IMR-90 (cell line): ENCODE results near the gene TIMM50. TPM values are rescaled to one million over a fixed set of nuclear protein-coding genes. Genes with fewer than 3 reads are reported as not detected.

ENCODE experiments used
- ATAC-seq: fragments of 200-7000 bp; cut with Tn5 transposase; 2 replicates; pipeline ENCODE4 v1.9.1; 2020; ENCODE audit warnings: low read depth, mild to moderate bottlenecking, moderate library complexity
- BruUV-seq: library from RNA; stranded (reverse); fragments of 400-500 nt; replicated peaks from 2 replicates; lab custom pipeline; 2021; lab: Mats Ljungman, UMichigan
- CTCF ChIA-PET: fragments of 300-600 bp; formaldehyde crosslinking; extraction: SDS; loops from one replicate; lab custom pipeline; 2021; ENCODE audit warnings: antibody characterized with exemption; lab: Yijun Ruan, JAX
- POLR2A ChIA-PET: fragments of 300-600 bp; sonication (Branson Sonifier 250); formaldehyde crosslinking; loops from one replicate; lab custom pipeline; 2022; ENCODE audit warnings: antibody characterized with exemption; ENCODE audit not compliant: unreplicated experiment; lab: Charles Lee
- DNase-seq: peaks from one replicate; pipeline ENCODE4 v3.0.0; 2013
- H2AFZ ChIP-seq: replicated peaks from 2 replicates; pipeline ENCODE3; 2013; ENCODE audit warnings: low read length, mild to moderate bottlenecking; ENCODE audit not compliant: poor library complexity
- H2AK5ac ChIP-seq: 2 replicates; pipeline ENCODE4 v1.6.1; 2013; ENCODE audit warnings: low read depth, low read length, inconsistent platforms
- H2AK9ac ChIP-seq: replicated peaks from 2 replicates; pipeline ENCODE3; 2013; ENCODE audit warnings: mild to moderate bottlenecking, low read depth, low read length, moderate library complexity; ENCODE audit not compliant: poor library complexity
- H2BK120ac ChIP-seq: 2 replicates; pipeline ENCODE4 v1.6.1; 2013; ENCODE audit warnings: low read depth, low read length, inconsistent platforms
- H2BK15ac ChIP-seq: 3 replicates; pipeline ENCODE4 v1.6.1; 2013; ENCODE audit warnings: low read depth, low read length, inconsistent platforms
- H2BK20ac ChIP-seq: 2 replicates; pipeline ENCODE4 v1.6.1; 2013; ENCODE audit warnings: low read depth, mild to moderate bottlenecking, inconsistent platforms, low read length, moderate library complexity
- H2BK5ac ChIP-seq: 2 replicates; pipeline ENCODE4 v1.6.1; 2013; ENCODE audit warnings: mild to moderate bottlenecking, low read depth, low read length, inconsistent platforms; ENCODE audit not compliant: poor library complexity, severe bottlenecking
- H3K14ac ChIP-seq: replicated peaks from 2 replicates; pipeline ENCODE4 v1.6.1; 2013; ENCODE audit warnings: low read depth, low read length, inconsistent platforms
- H3K18ac ChIP-seq: 2 replicates; pipeline ENCODE4 v1.6.1; 2013; ENCODE audit warnings: low read depth, low read length, control low read depth
- H3K23ac ChIP-seq: 2 replicates; pipeline ENCODE4 v1.6.1; 2013; ENCODE audit warnings: low read depth, low read length, inconsistent platforms
- H3K27ac ChIP-seq: 2 replicates; pipeline ENCODE4 v1.5.1; 2013; ENCODE audit warnings: mild to moderate bottlenecking, control low read depth, low read length; ENCODE audit not compliant: insufficient read depth
- H3K27me3 ChIP-seq: 2 replicates; pipeline ENCODE4 v1.6.1; 2013; ENCODE audit warnings: low read length; ENCODE audit not compliant: control insufficient read depth, insufficient read depth
- H3K36me3 ChIP-seq: 2 replicates; pipeline ENCODE4 v1.6.1; 2013; ENCODE audit warnings: low read length, mixed read lengths; ENCODE audit not compliant: control insufficient read depth, insufficient read depth
- H3K4ac ChIP-seq: 2 replicates; pipeline ENCODE4 v1.6.1; 2013; ENCODE audit warnings: low read depth, low read length, inconsistent platforms
- H3K4me1 ChIP-seq: 2 replicates; pipeline ENCODE4 v1.6.1; 2013; ENCODE audit warnings: low read length, mixed read lengths; ENCODE audit not compliant: control insufficient read depth, insufficient read depth
- H3K4me2 ChIP-seq: 2 replicates; pipeline ENCODE4 v1.6.1; 2013; ENCODE audit warnings: low read depth, mild to moderate bottlenecking, control low read depth, low read length, moderate library complexity
- H3K4me3 ChIP-seq: 2 replicates; pipeline ENCODE4 v1.5.1; 2013; ENCODE audit warnings: low read depth, mild to moderate bottlenecking, control low read depth, low read length, moderate library complexity; ENCODE audit not compliant: insufficient read depth
- H3K56ac ChIP-seq: 2 replicates; pipeline ENCODE4 v1.6.1; 2013; ENCODE audit warnings: low read length, inconsistent platforms; ENCODE audit not compliant: insufficient read depth; ENCODE audit errors: extremely low read depth
- H3K79me1 ChIP-seq, 2 experiments: 2 replicates each; pipeline ENCODE4 v1.6.1; 2013; ENCODE audit warnings: low read length in 2 of 2, inconsistent platforms in 1 of 2, low read depth in 1 of 2
- H3K9ac ChIP-seq: 2 replicates; pipeline ENCODE4 v1.6.1; 2013; ENCODE audit warnings: low read depth, low read length, control low read depth
- H3K9me1 ChIP-seq: 2 replicates; pipeline ENCODE4 v1.6.1; 2013; ENCODE audit warnings: low read length, inconsistent platforms; ENCODE audit not compliant: insufficient read depth
- H3K9me3 ChIP-seq: 2 replicates; pipeline ENCODE4 v1.6.1; 2013; ENCODE audit warnings: low read length; ENCODE audit not compliant: control insufficient read depth, insufficient read depth
- H4K20me1 ChIP-seq: 2 replicates; pipeline ENCODE4 v1.6.1; 2013; ENCODE audit warnings: low read length, inconsistent platforms; ENCODE audit not compliant: insufficient read depth
- H4K5ac ChIP-seq: 2 replicates; pipeline ENCODE4 v1.6.1; 2013; ENCODE audit warnings: mild to moderate bottlenecking, low read depth, low read length, control low read depth
- H4K8ac ChIP-seq, 2 experiments: 2 replicates each; pipeline ENCODE4 v1.6.1; 2013; ENCODE audit warnings: low read depth in 2 of 2, low read length in 2 of 2, control low read depth in 1 of 2, inconsistent platforms in 1 of 2
- H4K91ac ChIP-seq: 2 replicates; pipeline ENCODE4 v1.6.1; 2013; ENCODE audit warnings: low read depth, low read length, inconsistent platforms; ENCODE audit not compliant: insufficient read depth
- BHLHE40 ChIP-seq: fragments of 150-350 bp; IDR thresholded peaks from 2 replicates; pipeline ENCODE4 v1.6.1; 2016; ENCODE audit warnings: mild to moderate bottlenecking, low read depth, low read length
- FOS ChIP-seq: fragments of 150-350 bp; IDR thresholded peaks from 2 replicates; pipeline ENCODE4 v1.6.1; 2016; ENCODE audit warnings: low read depth, low read length
- MAFK ChIP-seq: IDR thresholded peaks from 2 replicates; pipeline ENCODE4 v1.6.1; 2012; ENCODE audit warnings: low read depth, low read length, improper control_type of control experiment
- MXI1 ChIP-seq: IDR thresholded peaks from 2 replicates; pipeline ENCODE4 v1.6.1; 2012; ENCODE audit warnings: low read depth, mild to moderate bottlenecking, low read length, moderate library complexity, borderline replicate concordance
- POLR2A ChIP-seq: IDR thresholded peaks from 2 replicates; pipeline ENCODE4 v1.6.1; 2012; ENCODE audit warnings: mild to moderate bottlenecking, low read depth, low read length
- RAD21 ChIP-seq: IDR thresholded peaks from 2 replicates; pipeline ENCODE4 v1.6.1; 2012; ENCODE audit warnings: low read length, improper control_type of control experiment
- RCOR1 ChIP-seq: IDR thresholded peaks from 2 replicates; pipeline ENCODE4 v1.6.1; 2012; ENCODE audit warnings: mild to moderate bottlenecking, low read length, improper control_type of control experiment; ENCODE audit not compliant: insufficient replicate concordance
- RFX5 ChIP-seq: IDR thresholded peaks from 2 replicates; pipeline ENCODE4 v1.8.0; 2012; ENCODE audit warnings: low read depth, mild to moderate bottlenecking, low read length, moderate library complexity
- WGBS, 2 experiments: methylation state at CpG; one replicate each; pipeline versions ENCODE4 v1.1.5 to v1.1.7; 2013; ENCODE audit warnings: missing lambda C conversion rate in 2 of 2; ENCODE audit not compliant: insufficient read length in 1 of 2; ENCODE audit errors: extremely low coverage in 2 of 2; 5-methylcytosine and 5-hydroxymethylcytosine counted together
- dilution Hi-C: fragments of 300-500 bp; cut with HindIII; formaldehyde crosslinking; loops from one replicate; pipeline ENCODE4 v1.14.3; 2018; ENCODE audit warnings: low sequenced_read_pairs; ENCODE audit not compliant: unreplicated experiment
- in situ Hi-C: fragments of 300-500 bp; cut with MboI; formaldehyde crosslinking; loops from 3 replicates; pipeline ENCODE4 v1.14.3; 2019; ENCODE audit warnings: low sequenced_read_pairs, inconsistent platforms, mixed read lengths
- intact Hi-C: fragments of 100-400 bp; cut with micrococcal nuclease; formaldehyde crosslinking; loops from 2 replicates; pipeline ENCODE4 v1.10.0; 2022
- polyA plus RNA-seq, 3 experiments: library from polyadenylated mRNA; depleted of rRNA; stranded (reverse); fragments of >200 nt; gene quantifications; 2 replicates each; pipeline ENCODE4 v1.2.3, GENCODE V29; 2012; ENCODE audit warnings: low replicate concordance in 1 of 3
- total RNA-seq: library from RNA; depleted of rRNA; stranded (reverse); fragments of >200 nt; gene quantifications from 2 replicates; pipeline ENCODE4 v1.2.3, GENCODE V29; 2012
- TF ChIP-seq, protein P1 (sequence below): fragments of 150-350 bp; IDR thresholded peaks from 2 replicates; pipeline ENCODE4 v1.6.1; 2016; ENCODE audit warnings: low read depth, mild to moderate bottlenecking, low read length, moderate library complexity, borderline replicate concordance

Gene TIMM50
- total and polyA plus RNA-seq, 2 of the 4 experiments (the other 2 are of a cell fraction), result 52.0 to 76.8 TPM

DNA sequence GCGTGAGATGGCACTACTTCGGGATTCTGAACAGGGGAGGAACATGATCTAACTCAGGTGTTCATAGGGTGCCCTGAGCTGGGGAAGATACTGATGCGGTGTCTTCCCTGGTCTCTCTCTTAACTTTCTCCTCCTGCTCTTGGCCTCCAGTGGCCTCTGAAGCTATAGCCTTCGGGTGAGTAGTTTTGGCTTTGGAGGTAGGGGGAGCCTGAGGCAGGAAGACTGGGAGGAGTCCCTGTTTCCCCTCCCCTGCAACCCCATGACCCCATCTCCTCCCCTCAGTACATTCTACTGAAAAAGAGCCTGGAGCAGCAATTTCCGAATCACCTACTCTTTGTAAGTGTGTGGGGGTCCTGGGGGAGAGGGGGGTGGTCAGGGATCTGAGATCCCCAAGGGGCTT is 37.8 kb downstream of the TIMM50 start:
- H3K14ac ChIP-seq, result no peak overlapping the region
- no peak for DNase-seq
- dilution Hi-C loops, result no loop called here
- H2AFZ ChIP-seq, result no peak overlapping the region
- no peak overlapping the region for H3K18ac ChIP-seq
- no peak overlapping the region for H3K9ac ChIP-seq
- H4K20me1 ChIP-seq, result no peaks in the 10 kb centered on the region
- H3K4me3 ChIP-seq, result no peak overlapping the region
- ATAC-seq, result no peak
- no peak overlapping the region for H2BK120ac ChIP-seq
- POLR2A ChIA-PET, result no interaction called here
- in situ Hi-C loops, result no loop called here
- H2BK20ac ChIP-seq, result no peak overlapping the region
- TF ChIP-seq RFX5 (no peak), MAFK (no peak), FOS (no peak), RCOR1 (no peak), RAD21 (no peak), POLR2A (no peak), BHLHE40 (no peak), MXI1 (no peak)
- TF ChIP-seq, protein P1, sequence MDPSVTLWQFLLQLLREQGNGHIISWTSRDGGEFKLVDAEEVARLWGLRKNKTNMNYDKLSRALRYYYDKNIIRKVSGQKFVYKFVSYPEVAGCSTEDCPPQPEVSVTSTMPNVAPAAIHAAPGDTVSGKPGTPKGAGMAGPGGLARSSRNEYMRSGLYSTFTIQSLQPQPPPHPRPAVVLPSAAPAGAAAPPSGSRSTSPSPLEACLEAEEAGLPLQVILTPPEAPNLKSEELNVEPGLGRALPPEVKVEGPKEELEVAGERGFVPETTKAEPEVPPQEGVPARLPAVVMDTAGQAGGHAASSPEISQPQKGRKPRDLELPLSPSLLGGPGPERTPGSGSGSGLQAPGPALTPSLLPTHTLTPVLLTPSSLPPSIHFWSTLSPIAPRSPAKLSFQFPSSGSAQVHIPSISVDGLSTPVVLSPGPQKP, result no peak
- no peak overlapping the region for H2BK15ac ChIP-seq
- H3K36me3 ChIP-seq, result no peaks in the 10 kb centered on the region
- no CpG with 5 or more reads among the region's 5 CpGs for WGBS, 2 experiments
- H4K5ac ChIP-seq, result no peak overlapping the region
- H4K91ac ChIP-seq, result no peak overlapping the region
- CTCF ChIA-PET, result interaction anchor here (0.9 kb wide), 1 partner anchor 14 kb away, joined by 4 read pairs; no protein-coding TSS in a partner anchor
- H3K23ac ChIP-seq, result no peak overlapping the region
- H4K8ac ChIP-seq, result no peak overlapping the region
- peaks cover 9% of the 10 kb centered on the region for H3K9me3 ChIP-seq
- H3K27me3 ChIP-seq, result peaks cover 49% of the 10 kb centered on the region
- no peaks in the 10 kb centered on the region for H3K9me1 ChIP-seq
- no peak overlapping the region for H2AK9ac ChIP-seq
- H3K79me1 ChIP-seq, result no peaks in the 10 kb centered on the region
- no peak overlapping the region for H3K56ac ChIP-seq
- H3K4me1 ChIP-seq, result peaks cover 6% of the 10 kb centered on the region; the same call in 1 of the 2 replicates
- H2BK5ac ChIP-seq, result no peak overlapping the region
- H3K27ac ChIP-seq, result no peak overlapping the region
- BruUV-seq, result no TSS peak
- intact Hi-C loops, result no loop called here
- no peak overlapping the region for H3K4me2 ChIP-seq
- H3K4ac ChIP-seq, result no peak overlapping the region
- H2AK5ac ChIP-seq, result no peak overlapping the region
